T-cell (primary cell): ENCODE results near the gene SH3PXD2B. TPM values are rescaled to one million over a fixed set of nuclear protein-coding genes. Genes with fewer than 3 reads are reported as not detected.
A peak's percentile ranks its signal among the peaks of the same experiment; 100 is the strongest.
"Not testable (repeated sequence)": the region's sequence is repeated elsewhere in the genome, so short reads cannot be mapped to it uniquely, and the experiment has no call there.

Source experiments
- ATAC-seq, 4 experiments: fragments of 200-7000 bp in 3 of 4; fragments of 150-1000 bp in 1 of 4; cut with Tn5 transposase; replicated peaks in 1 of 4; 1 replicate in 3 of 4; 2 replicates in 1 of 4; pipeline ENCODE4 v1.10.0; 2021; ENCODE audit warnings: moderate library complexity in 3 of 4, mild to moderate bottlenecking in 2 of 4, moderate number of reproducible peaks in 1 of 4
- CTCF ChIA-PET, 2 donors: fragments of 300-600 bp; sonication (Branson Sonifier 250); formaldehyde crosslinking; loops; one replicate each; lab custom pipeline; 2022; ENCODE audit warnings: antibody characterized with exemption in 2 of 2; lab: Charles Lee
- POLR2A ChIA-PET, 2 donors: fragments of 300-600 bp; sonication (Branson Sonifier 250); formaldehyde crosslinking; loops; one replicate each; lab custom pipeline; 2022; ENCODE audit warnings: antibody characterized with exemption in 2 of 2; lab: Charles Lee
- DNase-seq, 35 experiments: peaks; one replicate each; pipeline versions ENCODE4 v3.0.0 to v3.0.0-alpha.2; 2013 to 2023
- H3K27ac ChIP-seq: one replicate; pipeline ENCODE4 v1.5.1; 2013; ENCODE audit warnings: low read length
- H3K27me3 ChIP-seq, 2 experiments: replicated peaks in 1 of 2; 1 replicate in 1 of 2; 2 replicates in 1 of 2; pipeline versions ENCODE4 v1.6.1 to v1.7.0; 2013; ENCODE audit warnings: low read length in 1 of 2, mixed read lengths in 1 of 2; ENCODE audit not compliant: control insufficient read depth in 2 of 2, insufficient read depth in 2 of 2; ENCODE audit errors: extremely low read depth in 1 of 2
- H3K36me3 ChIP-seq, 2 donors: 1 replicate in 1 of 2; 2 replicates in 1 of 2; pipeline versions ENCODE4 v1.6.1 to v1.7.0; 2013; ENCODE audit warnings: low read length in 1 of 2; ENCODE audit not compliant: control insufficient read depth in 2 of 2, insufficient read depth in 1 of 2; ENCODE audit errors: extremely low read depth in 1 of 2
- H3K4me1 ChIP-seq, 2 experiments: 1 replicate in 1 of 2; 2 replicates in 1 of 2; pipeline versions ENCODE4 v1.6.1 to v1.7.0; 2013; ENCODE audit warnings: low read length in 2 of 2, mixed read lengths in 1 of 2; ENCODE audit not compliant: insufficient read depth in 2 of 2, control insufficient read depth in 1 of 2; ENCODE audit errors: extremely low read depth in 1 of 2
- H3K4me3 ChIP-seq, 2 donors: 1 replicate in 1 of 2; 2 replicates in 1 of 2; pipeline versions ENCODE4 v1.5.1 to v1.7.0; 2013; ENCODE audit warnings: mild to moderate bottlenecking in 2 of 2, low read length in 1 of 2, moderate library complexity in 1 of 2; ENCODE audit not compliant: control insufficient read depth in 1 of 2; ENCODE audit errors: extremely low read depth in 1 of 2
- H3K9me3 ChIP-seq: 2 replicates; pipeline ENCODE4 v1.7.0; 2013
- H3K27ac Mint-ChIP-seq, 2 donors: one replicate each; pipeline ENCODE4 v1.8.0; 2020 to 2021; ENCODE audit warnings: mild to moderate bottlenecking in 2 of 2, mixed read lengths in 2 of 2
- H3K27me3 Mint-ChIP-seq, 2 donors: one replicate each; pipeline ENCODE4 v1.8.0; 2021 to 2022; ENCODE audit warnings: mixed read lengths in 2 of 2
- H3K36me3 Mint-ChIP-seq: one replicate; pipeline ENCODE4 v1.8.0; 2021; ENCODE audit warnings: mixed read lengths
- H3K4me1 Mint-ChIP-seq, 3 donors: one replicate each; pipeline ENCODE4 v1.8.0; 2020 to 2022; ENCODE audit warnings: mixed read lengths in 3 of 3, mild to moderate bottlenecking in 1 of 3
- H3K4me3 Mint-ChIP-seq, 3 donors: one replicate each; pipeline ENCODE4 v1.8.0; 2020 to 2022; ENCODE audit warnings: mild to moderate bottlenecking in 3 of 3, mixed read lengths in 3 of 3, moderate library complexity in 3 of 3
- H3K9me3 Mint-ChIP-seq, 3 donors: one replicate each; pipeline ENCODE4 v1.8.0; 2020 to 2022; ENCODE audit warnings: mixed read lengths in 3 of 3
- WGBS: methylation state at CpG from one replicate; pipeline ENCODE4 v1.1.5; 2013; ENCODE audit warnings: missing lambda C conversion rate; ENCODE audit not compliant: insufficient coverage; 5-methylcytosine and 5-hydroxymethylcytosine counted together
- total RNA-seq, 35 experiments: library from RNA in 6 of 35; stranded (reverse) in 6 of 35; fragments of 120-200 nt in 1 of 35; gene quantifications; one replicate each; pipeline versions ENCODE4 v1.2.1 to v1.2.4 and lab custom pipeline; 2013 to 2026

SH3PXD2B gene
- total RNA-seq, 5 donors from 2014 or later (not counting 1 experiment from before 2014, with no cell fraction given): 0.15 to 0.69 (median 0.38) TPM

DNA sequence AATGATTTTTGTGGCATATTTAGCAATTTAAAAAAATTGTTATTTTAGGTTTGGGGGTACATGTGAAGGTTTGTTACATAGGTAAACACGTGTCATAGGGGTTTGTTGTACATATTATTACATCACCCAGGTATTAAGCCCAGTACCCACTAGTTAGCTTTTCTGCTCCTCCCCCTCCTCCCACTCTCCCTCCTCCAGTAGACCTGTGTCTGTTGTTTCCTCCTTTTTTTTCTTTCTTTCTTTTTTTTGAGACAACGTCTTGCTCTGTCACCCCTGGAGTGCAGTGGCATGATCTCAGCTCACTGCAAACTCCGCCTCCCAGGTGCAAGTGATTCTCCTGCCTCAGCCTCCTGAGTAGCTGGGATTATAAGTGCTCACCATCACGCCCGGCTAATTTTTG, 162.5 kb downstream of the SH3PXD2B start:
- CTCF ChIA-PET: interaction anchor here (0.6 to 2.2 kb wide), 8 partner anchors 12 to 529 kb away, joined by 3 to 9 read pairs (median 3); no protein-coding TSS in a partner anchor
- not testable (repeated sequence) for H3K36me3 ChIP-seq, ATAC-seq, H3K4me3 Mint-ChIP-seq, H3K27me3 Mint-ChIP-seq, H3K4me3 ChIP-seq, H3K9me3 ChIP-seq, H3K4me1 Mint-ChIP-seq, H3K27me3 ChIP-seq, H3K9me3 Mint-ChIP-seq, H3K27ac Mint-ChIP-seq, H3K4me1 ChIP-seq, H3K27ac ChIP-seq, DNase-seq, H3K36me3 Mint-ChIP-seq
- POLR2A ChIA-PET: interaction anchor here in 1 of 2 donors (0.7 kb wide), 1 partner anchor 186 kb away, joined by 5 read pairs; no protein-coding TSS in a partner anchor
- 20% methylated on average over 1 of the region's 5 CpGs for WGBS

DNA sequence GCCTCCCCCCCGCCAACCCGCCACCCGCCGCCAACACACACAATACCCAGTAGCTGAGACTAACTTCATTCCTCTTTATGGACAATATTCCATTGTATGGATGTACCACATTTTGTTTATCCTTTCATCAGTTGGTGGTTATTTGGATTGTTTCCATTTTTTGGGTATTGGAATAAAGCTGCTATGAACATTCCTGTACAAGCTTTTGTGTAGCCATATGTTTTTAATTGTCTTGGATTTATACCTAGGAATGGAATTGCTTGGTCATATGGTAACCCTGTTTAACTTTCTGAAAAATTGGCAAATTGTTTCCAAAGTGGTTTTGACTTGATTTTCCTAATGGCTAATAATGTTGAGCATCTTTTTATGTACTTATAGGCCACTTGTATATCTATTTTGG, 165.9 kb downstream of the SH3PXD2B start:
- Histone ChIP-seq H3K4me3 (no peak overlapping the region), H3K9me3 (no peaks in the 10 kb centered on the region), H3K27me3 (no peaks in the 10 kb centered on the region), H3K4me1 (peaks cover 3 to 9% of the 10 kb centered on the region in 2 experiments), H3K27ac (no peak overlapping the region), H3K36me3 (no peaks in the 10 kb centered on the region)
- DNase-seq (no peak), ATAC-seq (no peak)
- peaks cover 7 to 12% (median 8%) of the 10 kb centered on the region in 3 donors for H3K4me1 Mint-ChIP-seq
- H3K27ac Mint-ChIP-seq: no peak overlapping the region
- ChIA-PET CTCF (no interaction called here), POLR2A (no interaction called here)
- no peaks in the 10 kb centered on the region for H3K27me3 Mint-ChIP-seq
- H3K4me3 Mint-ChIP-seq: no peak overlapping the region
- no CpG with 5 or more reads among the region's 4 CpGs for WGBS
- H3K9me3 Mint-ChIP-seq: no peaks in the 10 kb centered on the region
- no peaks in the 10 kb centered on the region for H3K36me3 Mint-ChIP-seq

DNA sequence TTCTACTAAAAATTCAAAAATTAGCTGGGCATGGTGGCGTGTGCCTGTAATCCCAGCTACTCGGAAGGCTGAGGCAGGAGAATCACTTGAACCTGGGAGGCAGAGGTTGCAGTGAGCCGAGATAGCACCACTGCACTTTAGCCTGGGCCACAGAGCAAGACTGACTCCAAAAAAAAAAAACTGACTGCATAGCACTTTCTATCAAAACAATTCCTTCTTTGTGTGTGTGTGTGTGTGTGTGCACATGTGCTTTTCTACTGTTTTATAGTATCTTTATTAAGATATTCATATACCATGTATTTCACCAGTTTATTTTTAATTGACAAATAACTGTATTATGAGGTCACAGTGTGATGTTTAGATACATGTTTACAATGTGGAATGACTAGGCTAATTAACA, 167.2 kb downstream of the SH3PXD2B start:
- H3K36me3 ChIP-seq, H3K36me3 Mint-ChIP-seq, H3K4me3 ChIP-seq, CTCF ChIA-PET, ATAC-seq, H3K27me3 Mint-ChIP-seq, H3K27ac Mint-ChIP-seq, H3K9me3 ChIP-seq, H3K27ac ChIP-seq, POLR2A ChIA-PET, H3K4me3 Mint-ChIP-seq, H3K27me3 ChIP-seq, DNase-seq, H3K9me3 Mint-ChIP-seq: not testable (repeated sequence)
- H3K4me1 Mint-ChIP-seq: peaks cover 12 to 17% (median 13%) of the 10 kb centered on the region in 3 donors
- peaks cover 9 to 13% of the 10 kb centered on the region in 2 experiments for H3K4me1 ChIP-seq
- 100% methylated on average over 1 of the region's 3 CpGs for WGBS

DNA sequence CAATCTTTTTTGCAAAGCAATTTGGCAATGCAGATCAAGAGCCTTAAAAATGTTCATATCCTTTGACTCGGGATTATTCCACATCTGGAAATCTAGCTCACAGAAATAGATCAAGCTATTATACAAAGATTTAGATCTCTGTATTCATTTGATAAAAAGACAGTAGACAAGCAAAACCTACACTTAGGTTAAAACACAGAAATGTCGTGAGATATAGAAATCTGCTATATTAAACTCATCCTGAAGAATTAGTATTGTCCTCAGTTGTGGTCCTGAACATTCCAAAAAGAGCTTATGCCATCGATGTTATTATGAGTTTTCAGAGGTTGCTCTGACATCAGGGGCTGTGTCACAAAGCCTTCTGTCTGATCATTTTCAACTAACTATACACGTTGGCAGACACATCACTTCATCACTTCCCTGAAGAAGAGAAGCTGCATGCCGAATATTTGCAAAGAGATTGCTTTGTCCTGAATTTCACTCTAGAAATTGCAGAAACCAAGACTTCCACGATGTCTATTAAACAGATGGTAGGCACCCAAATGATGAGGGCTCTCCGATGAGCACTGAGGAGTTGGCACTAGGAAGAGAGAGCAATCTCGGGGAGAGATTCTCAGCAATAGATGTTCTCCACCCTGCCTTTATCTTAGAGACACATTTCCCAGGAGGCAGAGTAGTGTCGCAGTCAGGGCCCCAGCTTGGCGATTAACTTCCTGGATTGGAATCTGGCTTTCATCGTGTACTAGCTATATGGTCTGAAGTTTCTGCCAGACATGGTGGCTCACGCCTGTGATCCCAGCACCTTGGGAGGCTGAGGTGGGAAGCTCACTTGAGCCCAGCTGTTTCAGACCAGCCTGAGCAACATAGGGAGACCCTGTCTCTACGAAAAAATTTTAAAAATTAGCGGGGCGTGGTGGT, 168.8 kb downstream of the SH3PXD2B start:
- Histone ChIP-seq H3K4me3 (no peak overlapping the region), H3K27ac (no peak overlapping the region), H3K4me1 (peaks cover 13 to 18% of the 10 kb centered on the region in 2 experiments), H3K27me3 (no peaks in the 10 kb centered on the region), H3K9me3 (no peaks in the 10 kb centered on the region), H3K36me3 (no peaks in the 10 kb centered on the region)
- no peaks in the 10 kb centered on the region for H3K36me3 Mint-ChIP-seq
- POLR2A ChIA-PET: interaction anchor here in 1 of 2 donors (0.6 kb wide), 1 partner anchor 215 kb away, joined by 3 read pairs; no protein-coding TSS in a partner anchor
- H3K27ac Mint-ChIP-seq: peak overlapping the region in 1 of 2 donors; percentile 59
- H3K4me3 Mint-ChIP-seq: peak overlapping the region; percentile 80 to 89 (median 84)
- CTCF ChIA-PET: interaction anchor here in 1 of 2 donors (0.6 to 1.4 kb wide), 4 partner anchors 14 to 374 kb away, joined by 3 to 5 read pairs (median 4); partner anchors contain the start of gene STK10
- WGBS: 89% methylated on average over 3 of the region's 15 CpGs
- peaks cover 24 to 27% (median 25%) of the 10 kb centered on the region in 3 donors for H3K4me1 Mint-ChIP-seq
- H3K27me3 Mint-ChIP-seq: no peaks in the 10 kb centered on the region
- no peak for ATAC-seq
- no peak for DNase-seq
- no peaks in the 10 kb centered on the region for H3K9me3 Mint-ChIP-seq

DNA sequence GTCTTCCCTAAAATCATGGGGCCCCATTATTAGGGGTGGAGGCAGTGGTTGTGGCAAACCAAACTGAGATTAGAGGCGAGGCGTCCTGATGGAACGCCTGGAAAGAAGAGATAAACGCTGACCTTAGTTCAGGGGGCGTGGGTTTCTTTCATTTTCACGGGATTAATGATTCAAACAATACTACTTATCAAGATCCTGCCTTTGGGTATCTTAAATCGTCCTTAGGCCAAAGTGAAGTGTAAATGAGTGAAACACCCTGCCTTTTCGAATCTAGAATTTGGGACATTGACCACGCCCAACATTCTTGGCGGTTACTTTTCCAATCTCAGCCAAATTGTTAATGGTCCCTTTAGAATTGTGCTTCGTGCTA, 169.7 kb downstream of the SH3PXD2B start:
- Mint-ChIP-seq H3K4me3 (peak overlapping the region; percentile 80 to 89 (median 84)), H3K27ac (no peak overlapping the region), H3K27me3 (no peaks in the 10 kb centered on the region), H3K36me3 (no peaks in the 10 kb centered on the region), H3K4me1 (peaks cover 24 to 27% (median 25%) of the 10 kb centered on the region in 3 donors), H3K9me3 (no peaks in the 10 kb centered on the region)
- DNase-seq (peak in 2 of 35 experiments; percentile 1 to 18), ATAC-seq (no peak)
- Histone ChIP-seq H3K4me1 (peaks cover 13 to 18% of the 10 kb centered on the region in 2 experiments), H3K4me3 (peak overlapping the region; percentile 66 to 74), H3K27me3 (no peaks in the 10 kb centered on the region), H3K9me3 (no peaks in the 10 kb centered on the region), H3K36me3 (no peaks in the 10 kb centered on the region), H3K27ac (no peak overlapping the region)
- POLR2A ChIA-PET: interaction anchor here in 1 of 2 donors (0.6 to 0.7 kb wide), 2 partner anchors 21 to 214 kb away, joined by 3 read pairs; no protein-coding TSS in a partner anchor
- CTCF ChIA-PET: interaction anchor here in 1 of 2 donors (0.9 to 1.4 kb wide), 3 partner anchors 15 to 373 kb away, joined by 3 to 5 read pairs (median 4); partner anchors contain the start of gene STK10
- 40% methylated on average over 3 of the region's 11 CpGs for WGBS
